Right forelimb (tissue), 1 donor: ENCODE data around the gene CHD9.
"Not testable (repeated sequence)": the region's sequence is repeated elsewhere in the genome, so short reads cannot be mapped to it uniquely, and the experiment has no call there.

Experiments
- DNase-seq: peaks from one replicate; pipeline ENCODE4 v3.0.0-alpha.2; 2018

Gene CHD9

GRCh38 chr16:53054670-53055485 lies at the start of gene CHD9:
Gene CHD9, plus strand, starts transcription at chr16:53054991. Its CDS starts 101,099 bp downstream, at chr16:53156090.
- DNase-seq = peak; percentile 92

- no peak for DNase-seq
Measured at GRCh38 chr16:53007095-53007494, 47.7 kb upstream of the CHD9 start.

- DNase-seq = no peak
Measured at GRCh38 chr16:53014287-53014686, 40.5 kb upstream of the CHD9 start.

- no peak for DNase-seq
Measured at GRCh38 chr16:53018834-53019416, 35.9 kb upstream of the CHD9 start.

GRCh38 chr16:53022374-53022773 lies 32.4 kb upstream of the CHD9 start:
- peak; percentile 61 for DNase-seq

GRCh38 chr16:53024045-53024444 lies 30.7 kb upstream of the CHD9 start:
- no peak for DNase-seq

- DNase-seq = no peak
Measured at GRCh38 chr16:53029971-53030370, 24.8 kb upstream of the CHD9 start.

- no peak for DNase-seq
Measured at GRCh38 chr16:53031323-53031942, 23.4 kb upstream of the CHD9 start.

- DNase-seq = no peak
Measured at GRCh38 chr16:53034306-53034705, 20.5 kb upstream of the CHD9 start.

GRCh38 chr16:53035176-53035942 lies 19.4 kb upstream of the CHD9 start:
- DNase-seq = no peak

GRCh38 chr16:53036066-53036465 lies 18.7 kb upstream of the CHD9 start:
- DNase-seq = no peak

- DNase-seq = not testable (repeated sequence)
Measured at GRCh38 chr16:53036711-53037110, 18.1 kb upstream of the CHD9 start.

- DNase-seq = no peak
Measured at GRCh38 chr16:53040788-53041187, 14.0 kb upstream of the CHD9 start.

- DNase-seq = peak; percentile 92
Measured at GRCh38 chr16:53041320-53042051, 13.3 kb upstream of the CHD9 start.

GRCh38 chr16:53042235-53042701 lies 12.5 kb upstream of the CHD9 start:
- DNase-seq = no peak

GRCh38 chr16:53043428-53043831 lies 11.4 kb upstream of the CHD9 start:
- DNase-seq = peak; percentile 73

GRCh38 chr16:53043986-53044601 lies 10.7 kb upstream of the CHD9 start:
- peak; percentile 66 for DNase-seq

- DNase-seq = no peak
Measured at GRCh38 chr16:53045341-53046220, 9.2 kb upstream of the CHD9 start.

GRCh38 chr16:53047515-53047914 lies 7.3 kb upstream of the CHD9 start:
- not testable (repeated sequence) for DNase-seq

- DNase-seq = no peak
Measured at GRCh38 chr16:53048139-53048915, 6.5 kb upstream of the CHD9 start.
